ENCODE results near the gene ADCY3. TPM values are rescaled to one million over a fixed set of nuclear protein-coding genes. Genes with fewer than 3 reads are reported as not detected.

The ADCY3 gene
- polyA plus RNA-seq, 1 donor (not counting 4 experiments of a cell fraction or from before 2014, with no cell fraction given), result 33.2 TPM

GRCh38 chr2:24826773-24827145 is 93.3 kb downstream of the ADCY3 start:
- peaks cover 3 to 20% of the 10 kb centered on the region in 2 experiments for H3K36me3 ChIP-seq (ENCODE audit: control insufficient read depth in 2 of 2, extremely low read depth in 1 of 2, insufficient read depth in 2 of 2, low read length in 2 of 2)
- H3K27me3 ChIP-seq (ENCODE audit: control insufficient read depth, extremely low read depth, insufficient read depth, low read length), result no peaks in the 10 kb centered on the region
- no peaks in the 10 kb centered on the region for H4K20me1 ChIP-seq (ENCODE audit: control insufficient read depth, extremely low read depth, insufficient read depth, low read length)
- H3K4me3 ChIP-seq (ENCODE audit: control insufficient read depth in 2 of 3, extremely low read depth in 1 of 3, insufficient read depth in 2 of 3, low read depth in 1 of 3, low read length in 3 of 3), result no peak overlapping the region
- H3K9ac ChIP-seq (ENCODE audit: control insufficient read depth, extremely low read depth, insufficient read depth, low read length), result no peak overlapping the region
- dilution Hi-C loops (cut with MboI; ENCODE audit: extremely low pct_ligation_motif_present, low sequenced_read_pairs), result no loop called here
- H3K9me1 ChIP-seq (ENCODE audit: control insufficient read depth, extremely low read depth, insufficient read depth, low read length), result no peaks in the 10 kb centered on the region
- TF ChIP-seq EZH2 (IDR thresholded peaks at IDR 0.05; ENCODE audit: low read length) (no peak), CTCF (optimal IDR thresholded peaks at IDR 0.05 in 1 of 3, IDR thresholded peaks at IDR 0.05 in 1 of 3, conservative IDR thresholded peaks at IDR 0.05 in 1 of 3; ENCODE audit: extremely low read depth in 1 of 3, insufficient read depth in 2 of 3, low read length in 3 of 3) (no peak)
- no peaks in the 10 kb centered on the region for H3K4me1 ChIP-seq (ENCODE audit: control insufficient read depth, extremely low read depth, insufficient read depth, low read length)
- H2AFZ ChIP-seq (ENCODE audit: control insufficient read depth, low read length), result no peak overlapping the region
- H3K9me3 ChIP-seq (ENCODE audit: control insufficient read depth, low read depth, low read length), result no peaks in the 10 kb centered on the region
- H3K79me2 ChIP-seq (ENCODE audit: control insufficient read depth, insufficient read depth, low read length), result no peaks in the 10 kb centered on the region
- H3K27ac ChIP-seq (ENCODE audit: control insufficient read depth, insufficient read depth, low read length), result no peak overlapping the region
- H3K4me2 ChIP-seq (ENCODE audit: control insufficient read depth, extremely low read depth, insufficient read depth, low read depth, low read length), result no peak overlapping the region
- DNase-seq (ENCODE audit: low read depth, low spot score) (no peak), FAIRE-seq (no peak)

GRCh38 chr2:24825883-24826772 is 93.9 kb downstream of the ADCY3 start:
- Histone ChIP-seq H3K9me1 (ENCODE audit: control insufficient read depth, extremely low read depth, insufficient read depth, low read length) (no peaks in the 10 kb centered on the region), H3K9me3 (ENCODE audit: control insufficient read depth, low read depth, low read length) (no peaks in the 10 kb centered on the region), H3K36me3 (ENCODE audit: control insufficient read depth in 2 of 2, extremely low read depth in 1 of 2, insufficient read depth in 2 of 2, low read length in 2 of 2) (peaks cover 3 to 25% of the 10 kb centered on the region in 2 experiments), H3K79me2 (ENCODE audit: control insufficient read depth, insufficient read depth, low read length) (no peaks in the 10 kb centered on the region), H3K27ac (ENCODE audit: control insufficient read depth, insufficient read depth, low read length) (no peak overlapping the region), H4K20me1 (ENCODE audit: control insufficient read depth, extremely low read depth, insufficient read depth, low read length) (peaks cover 3% of the 10 kb centered on the region), H3K27me3 (ENCODE audit: control insufficient read depth, extremely low read depth, insufficient read depth, low read length) (no peaks in the 10 kb centered on the region), H3K4me2 (ENCODE audit: control insufficient read depth, extremely low read depth, insufficient read depth, low read depth, low read length) (no peak overlapping the region), H2AFZ (ENCODE audit: control insufficient read depth, low read length) (no peak overlapping the region), H3K4me1 (ENCODE audit: control insufficient read depth, extremely low read depth, insufficient read depth, low read length) (no peaks in the 10 kb centered on the region), H3K4me3 (ENCODE audit: control insufficient read depth in 2 of 3, extremely low read depth in 1 of 3, insufficient read depth in 2 of 3, low read depth in 1 of 3, low read length in 3 of 3) (no peak overlapping the region), H3K9ac (ENCODE audit: control insufficient read depth, extremely low read depth, insufficient read depth, low read length) (no peak overlapping the region)
- no peak for TF ChIP-seq EZH2 (IDR thresholded peaks at IDR 0.05; ENCODE audit: low read length)
- TF ChIP-seq CTCF (optimal IDR thresholded peaks at IDR 0.05 in 1 of 3, IDR thresholded peaks at IDR 0.05 in 1 of 3, conservative IDR thresholded peaks at IDR 0.05 in 1 of 3; ENCODE audit: extremely low read depth in 1 of 3, insufficient read depth in 2 of 3, low read length in 3 of 3), result no peak
- dilution Hi-C loops (cut with MboI; ENCODE audit: extremely low pct_ligation_motif_present, low sequenced_read_pairs), result no loop called here
- FAIRE-seq, result no peak
- DNase-seq (ENCODE audit: low read depth, low spot score), result no peak

Data from keratinocyte (primary cell).